HG03196 (cell line): ENCODE measurements around the gene VAV3.
"Not testable (repeated sequence)": the region's sequence is repeated elsewhere in the genome, so short reads cannot be mapped to it uniquely, and the experiment has no call there.

Experiments used
- ATAC-seq: cut with Tn5 transposase; IDR thresholded peaks from one replicate; pipeline ENCODE4 v1.9.1; 2021; ENCODE audit not compliant: unreplicated experiment

VAV3 gene

DNA sequence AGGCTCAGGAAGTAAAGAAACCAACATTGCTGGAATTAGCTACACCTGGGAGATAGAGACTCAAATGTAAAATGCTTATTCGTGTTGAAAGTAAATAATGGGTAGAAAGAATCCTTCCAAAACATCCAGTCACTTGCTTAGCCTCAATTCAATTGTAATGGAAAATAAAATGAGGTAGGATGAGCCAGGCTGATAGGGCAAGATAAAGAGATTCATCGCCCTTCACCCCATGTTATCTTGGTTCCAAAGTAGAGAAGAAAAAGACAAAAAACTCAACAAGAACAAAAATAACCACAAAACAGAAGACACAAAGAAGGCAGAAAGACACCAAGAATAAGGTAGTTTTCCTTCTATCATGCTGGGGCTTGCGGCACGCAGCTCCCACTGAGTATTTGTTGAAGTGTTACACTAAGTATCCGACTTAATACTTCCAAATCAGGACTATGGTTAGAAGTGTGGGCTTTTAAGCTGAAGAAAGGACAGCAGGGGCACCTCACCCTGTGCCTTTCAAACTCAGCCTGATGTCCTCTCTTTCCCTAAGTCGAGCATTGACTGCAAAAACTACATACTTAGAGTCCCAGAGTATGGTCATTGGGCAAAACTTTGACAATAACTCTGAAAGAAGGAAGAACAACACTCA lies 202.1 kb downstream of the VAV3 start:
- ATAC-seq = no peak

DNA sequence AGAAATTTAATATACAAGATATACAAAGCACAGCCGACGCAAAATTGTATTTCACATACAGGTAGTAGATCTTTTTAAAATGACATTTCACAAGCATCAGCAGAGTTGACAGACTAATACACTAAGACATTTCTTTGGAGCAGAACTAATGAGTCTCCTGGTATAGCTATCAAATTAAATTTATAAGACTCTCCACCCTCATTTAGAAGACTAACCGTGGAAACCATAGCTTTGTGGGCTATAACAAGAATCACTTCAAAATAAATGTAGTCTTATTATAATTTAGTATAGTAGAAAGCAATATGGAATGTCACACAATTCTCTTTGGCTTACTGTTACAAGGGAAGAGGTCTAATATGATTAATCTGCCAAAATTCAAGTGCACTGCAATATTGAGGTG lies 204.9 kb downstream of the VAV3 start:
- no peak for ATAC-seq

DNA sequence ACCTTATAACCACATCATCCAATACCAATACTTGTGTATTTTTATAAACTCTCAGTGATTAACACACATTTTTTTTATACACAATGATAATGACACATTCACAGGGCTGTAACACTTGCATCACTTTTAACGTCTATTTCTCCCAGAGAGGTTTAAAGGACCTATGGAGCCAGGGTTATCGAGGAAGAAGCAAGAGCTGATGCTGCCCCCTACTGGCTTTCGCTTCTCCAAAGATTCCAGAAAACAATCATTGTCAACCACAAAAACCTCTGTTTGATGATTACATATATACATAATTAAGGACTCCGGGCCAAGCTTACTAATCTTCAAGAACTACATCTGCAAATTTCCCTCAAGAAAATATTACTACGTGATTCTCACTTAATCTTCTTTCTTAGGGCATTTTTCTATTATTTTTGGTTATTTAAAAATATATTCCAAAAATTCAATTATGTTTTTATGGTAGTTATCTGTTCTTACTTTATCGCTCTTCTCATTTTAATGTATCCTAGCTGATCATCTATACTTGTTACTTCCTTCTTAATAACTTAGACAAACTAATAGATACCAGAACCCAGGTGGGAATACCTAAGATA lies 214.5 kb downstream of the VAV3 start:
- no peak for ATAC-seq

DNA sequence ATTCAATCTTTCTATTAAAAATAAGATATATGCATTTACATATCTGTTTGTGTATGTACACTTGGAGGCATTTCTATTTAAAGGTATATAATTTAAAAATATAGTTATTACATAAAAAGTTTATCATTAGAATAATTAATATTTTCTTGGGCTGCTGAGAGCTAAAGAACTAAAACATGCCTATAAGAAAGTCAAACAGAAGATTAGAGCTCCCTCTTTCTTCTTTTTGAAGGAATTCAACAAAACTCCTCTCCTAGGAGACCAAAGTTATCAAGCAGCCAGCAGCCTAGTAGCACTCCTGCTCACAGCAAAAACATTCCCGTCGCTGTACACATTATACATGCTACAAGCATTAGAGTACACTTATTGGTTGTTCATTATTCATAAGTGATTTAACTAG lies 216.4 kb downstream of the VAV3 start:
- no peak for ATAC-seq

DNA sequence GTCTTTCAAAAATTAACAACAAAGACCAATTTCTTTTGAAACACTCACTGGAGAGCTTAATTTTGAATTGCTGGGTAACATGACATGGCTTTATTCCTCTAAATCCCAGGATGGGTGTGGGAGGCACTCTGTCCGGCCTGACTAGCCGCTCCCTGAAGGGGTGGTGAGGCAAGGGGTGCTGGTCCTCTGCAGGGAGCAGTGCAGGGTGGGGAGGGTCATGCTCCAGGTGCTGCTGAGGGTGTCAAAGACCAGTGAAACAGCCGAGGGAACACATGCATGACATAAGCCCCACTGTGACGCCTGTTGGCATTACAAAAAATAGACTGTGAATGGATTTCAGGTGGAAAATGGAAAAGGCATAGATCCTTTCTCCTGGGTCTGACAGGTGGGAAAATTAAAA lies 223.7 kb downstream of the VAV3 start:
- ATAC-seq = no peak

DNA sequence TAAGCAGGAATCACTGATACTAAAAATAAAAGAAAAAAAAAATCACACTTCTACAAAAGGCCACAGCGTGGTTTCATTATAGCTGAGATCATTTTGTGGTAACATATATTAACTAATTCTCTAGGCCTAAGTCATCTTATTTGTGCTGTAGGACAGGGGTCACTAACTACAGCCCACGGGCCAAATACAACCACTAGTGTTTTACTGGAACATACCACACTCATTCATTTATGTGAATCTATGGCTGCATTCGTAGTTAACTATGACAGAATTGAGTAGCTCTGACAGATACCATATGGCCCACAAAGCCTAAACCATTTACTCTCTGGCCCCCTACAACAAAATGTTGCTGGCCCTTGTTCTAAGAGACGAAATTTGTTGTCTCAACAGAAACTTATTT lies 224.4 kb downstream of the VAV3 start:
- ATAC-seq = no peak

DNA sequence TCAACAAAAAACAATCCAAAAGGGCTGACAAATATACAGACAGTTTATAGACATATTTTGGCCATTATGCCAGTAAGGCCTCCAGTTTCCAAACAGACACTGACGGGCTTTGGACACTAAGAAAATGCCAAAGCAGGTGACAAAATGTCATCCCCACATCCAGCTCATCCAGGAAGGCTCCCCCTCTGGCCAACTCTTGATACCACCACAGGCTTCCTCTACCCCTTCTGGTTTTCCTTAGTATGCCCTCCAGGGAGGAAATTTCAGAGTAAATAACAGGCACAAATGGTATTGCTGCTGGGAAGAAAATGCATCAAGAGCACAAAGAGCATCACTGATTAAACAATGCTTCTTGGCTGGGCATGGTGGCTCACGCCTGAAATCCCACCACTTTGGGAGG lies 225.3 kb downstream of the VAV3 start:
- no peak for ATAC-seq

DNA sequence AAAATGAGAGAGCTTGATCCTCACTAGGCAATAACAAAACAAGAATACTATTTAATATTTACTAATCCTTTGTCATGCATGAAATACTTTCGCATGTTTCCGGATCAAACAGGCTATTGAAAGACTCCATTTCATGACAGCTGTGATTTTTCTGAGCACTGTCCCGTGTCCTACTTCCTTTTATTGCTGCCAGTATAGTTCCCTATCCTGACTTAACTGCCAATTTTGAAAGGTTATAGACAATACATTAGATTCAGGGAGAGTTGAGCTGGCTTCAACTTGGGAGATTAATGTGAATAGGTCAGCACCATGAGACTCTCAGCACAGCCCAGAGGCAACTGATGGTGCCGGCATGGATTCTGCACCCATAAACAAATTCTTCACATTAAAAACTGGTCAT lies 225.8 kb downstream of the VAV3 start:
- no peak for ATAC-seq

DNA sequence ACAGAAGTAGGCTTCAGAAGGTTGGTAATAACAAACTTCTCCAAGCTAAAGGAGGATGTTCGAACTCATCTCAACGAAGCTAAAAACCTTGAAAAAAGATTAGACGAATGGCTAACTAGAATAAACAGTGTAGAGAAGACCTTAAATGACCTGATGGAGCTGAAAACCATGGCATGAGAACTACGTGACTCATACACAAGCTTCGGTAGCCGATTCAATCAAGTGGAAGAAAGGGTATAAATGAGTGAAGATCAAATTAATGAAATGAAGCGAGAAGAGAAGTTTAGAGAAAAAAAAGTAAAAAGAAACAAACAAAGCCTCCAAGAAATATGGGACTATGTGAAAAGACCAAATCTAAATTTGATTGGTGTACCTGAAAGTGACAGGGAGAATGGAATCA lies 231.6 kb downstream of the VAV3 start:
- not testable (repeated sequence) for ATAC-seq

DNA sequence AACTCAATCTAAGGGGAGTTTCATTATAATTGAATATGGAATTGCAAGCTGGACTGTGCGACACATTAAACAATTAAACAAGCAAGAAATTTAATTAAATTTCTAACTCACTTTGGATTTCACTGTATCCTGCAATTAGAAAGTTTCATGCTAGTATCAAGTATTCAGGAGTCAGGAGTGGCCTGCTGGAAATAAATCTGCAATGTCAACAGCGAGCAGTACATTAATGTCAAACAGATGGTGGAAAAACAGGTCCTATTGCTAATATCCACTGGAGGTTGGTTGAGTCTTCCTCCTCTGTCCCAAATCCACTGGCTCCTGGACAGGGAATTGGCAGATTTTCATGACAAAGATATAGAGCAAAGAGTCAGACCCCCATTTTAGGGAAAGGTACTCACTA lies 237.1 kb downstream of the VAV3 start:
- no peak for ATAC-seq

DNA sequence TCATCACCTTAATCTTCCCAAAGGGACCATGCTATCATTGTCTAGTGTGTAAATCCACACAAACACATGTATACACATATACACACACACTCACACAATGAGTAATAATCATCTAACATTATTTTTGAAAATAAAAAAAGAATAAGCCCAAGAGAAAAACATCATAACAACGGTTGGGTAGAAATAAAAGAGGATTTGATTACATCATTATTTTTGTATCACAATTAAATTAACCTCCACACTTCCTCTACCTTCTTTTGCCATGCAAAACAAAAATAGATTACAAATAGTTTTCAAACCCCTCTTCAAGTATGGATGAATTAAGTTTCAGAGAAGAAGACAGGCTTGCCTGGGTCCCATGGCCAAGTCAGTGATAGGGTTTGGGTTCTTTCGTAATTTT lies 238.1 kb downstream of the VAV3 start:
- no peak for ATAC-seq

DNA sequence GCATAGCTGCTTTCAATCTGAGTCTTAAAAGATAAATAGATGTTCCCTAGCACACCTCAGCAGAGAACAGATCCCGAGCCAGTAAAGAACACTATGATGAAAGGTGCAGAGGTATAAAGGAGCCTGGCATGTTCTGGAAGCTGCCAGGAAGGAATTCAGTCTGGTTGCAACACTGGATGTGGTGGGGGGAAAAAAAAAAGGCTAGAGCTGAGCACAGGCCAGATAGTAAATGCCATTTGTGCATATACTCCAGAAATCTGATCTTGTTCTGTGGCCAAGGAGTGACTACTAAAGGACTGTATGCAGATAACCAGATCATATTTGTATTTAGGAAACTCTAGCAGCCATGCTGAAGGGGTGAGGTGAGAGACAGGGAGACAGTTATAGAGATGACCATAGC lies 240.3 kb downstream of the VAV3 start:
- no peak for ATAC-seq

DNA sequence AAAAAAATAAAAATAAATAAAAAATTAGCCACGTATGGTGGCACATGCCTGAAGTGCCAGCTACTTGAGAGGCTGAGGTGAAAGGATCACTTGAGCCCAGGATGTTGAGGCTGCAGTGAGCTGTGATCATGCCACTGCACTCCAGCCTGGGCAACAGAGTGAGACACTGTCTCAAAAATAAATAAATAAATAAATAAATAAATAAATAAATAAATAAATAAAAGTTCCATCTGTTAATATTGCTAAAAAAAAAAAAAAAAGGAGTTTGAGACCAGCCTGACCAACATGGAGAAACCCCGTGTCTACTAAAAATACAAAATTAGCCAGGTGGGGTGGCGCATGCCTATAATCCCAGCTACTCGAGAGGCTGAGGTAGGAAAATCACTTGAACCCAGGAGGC lies 244.8 kb downstream of the VAV3 start:
- ATAC-seq = not testable (repeated sequence)

DNA sequence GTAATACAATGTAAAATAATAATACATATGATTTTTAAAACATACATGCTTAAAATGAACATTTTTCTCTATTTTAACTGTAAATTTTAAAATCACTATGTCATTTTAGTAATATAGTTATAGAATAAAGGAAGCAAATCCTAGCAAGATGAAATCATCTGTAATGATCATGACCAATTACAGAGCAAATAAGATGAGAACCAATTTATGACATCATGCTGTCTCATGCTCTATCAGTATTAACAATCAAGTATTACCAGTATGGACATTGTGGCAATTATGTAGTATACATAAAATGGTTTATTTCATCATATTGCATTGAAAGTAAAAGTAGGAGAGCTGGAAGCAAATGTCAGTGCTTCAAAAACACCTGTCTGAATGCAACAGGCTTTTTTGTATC lies 255.0 kb downstream of the VAV3 start:
- ATAC-seq = no peak

DNA sequence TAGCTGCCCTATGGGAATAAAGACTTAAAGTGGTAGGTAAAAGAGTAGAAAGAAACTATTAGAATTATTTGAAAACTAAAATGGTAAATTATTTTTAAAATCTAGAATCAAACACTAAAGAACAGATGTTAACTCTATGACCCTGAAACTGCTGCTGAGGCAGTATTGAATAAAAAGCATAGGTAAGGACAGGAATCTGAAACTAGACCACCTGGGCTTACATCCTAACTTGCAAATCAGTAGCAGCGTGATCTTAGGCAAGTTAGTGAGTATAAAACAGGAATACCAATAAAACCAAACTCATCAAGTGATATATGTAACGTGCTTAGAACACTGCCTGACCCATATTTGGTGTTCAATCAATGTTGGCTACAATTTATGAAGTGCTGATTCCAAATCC lies 257.9 kb downstream of the VAV3 start:
- no peak for ATAC-seq

DNA sequence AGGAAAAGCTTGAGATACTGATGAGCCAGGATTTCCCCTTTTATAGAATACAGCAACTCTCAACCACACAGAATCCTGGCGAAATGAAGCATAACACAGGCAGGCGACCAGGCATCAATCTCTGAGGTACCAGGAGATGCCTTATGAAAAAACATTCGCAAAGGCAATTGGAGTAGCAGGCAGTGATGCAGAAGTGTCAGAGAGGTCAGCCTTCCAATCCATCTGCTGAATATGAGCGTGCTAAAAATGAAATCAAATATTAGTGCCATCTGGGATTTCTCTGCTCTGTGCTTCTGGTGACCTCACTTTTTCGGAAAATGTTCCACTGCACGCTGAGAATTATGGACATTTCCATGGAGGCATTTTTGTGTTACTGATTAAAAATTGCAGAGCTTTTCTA lies 258.8 kb downstream of the VAV3 start:
- no peak for ATAC-seq

DNA sequence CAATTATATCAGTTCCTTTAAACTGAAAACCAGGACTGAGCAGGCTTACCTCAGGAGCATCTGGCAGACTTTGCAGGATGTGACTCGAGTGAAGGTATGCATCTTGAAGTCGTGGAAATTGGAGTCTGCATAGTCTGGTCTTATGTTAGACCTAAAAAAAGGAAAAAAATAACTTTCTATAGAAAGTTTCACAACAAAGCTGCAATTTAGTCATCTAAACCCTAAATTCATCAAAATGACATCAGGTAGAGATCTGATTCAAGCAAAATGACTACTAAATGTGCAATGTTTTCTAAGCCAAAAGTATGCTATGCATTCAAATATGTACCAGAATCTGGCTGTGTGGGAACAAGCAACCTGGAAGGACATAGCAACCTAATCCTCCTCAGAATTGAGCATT lies 260.1 kb downstream of the VAV3 start:
- ATAC-seq = no peak

DNA sequence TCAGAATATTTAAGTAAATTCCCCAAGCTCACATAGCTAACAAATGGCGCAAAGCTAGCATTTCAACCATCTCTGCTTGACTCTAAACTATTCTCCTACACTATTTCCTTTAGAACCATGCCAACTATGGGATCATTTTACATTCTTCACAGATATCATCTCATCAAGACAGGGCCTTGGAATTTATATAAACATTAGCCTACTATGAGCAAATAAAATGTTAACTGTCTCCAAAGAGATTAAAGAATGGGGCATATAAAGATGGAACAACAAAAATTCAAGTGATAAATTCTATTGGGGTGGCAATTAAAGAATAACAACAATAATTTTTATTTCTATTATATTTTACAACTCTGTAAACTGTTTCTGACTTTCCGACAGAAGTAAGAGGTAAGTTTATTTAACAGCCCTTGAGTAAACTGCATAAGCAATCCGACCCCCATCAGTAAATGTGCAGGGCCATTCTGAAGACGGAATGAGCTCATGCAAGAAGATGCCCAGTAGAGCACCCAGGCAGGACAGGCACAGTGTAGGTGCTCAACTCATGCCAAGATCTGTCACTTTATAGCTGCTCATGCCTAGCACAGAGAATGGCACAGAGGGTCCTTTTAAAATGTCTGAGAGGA lies 261.9 kb downstream of the VAV3 start:
- no peak for ATAC-seq

DNA sequence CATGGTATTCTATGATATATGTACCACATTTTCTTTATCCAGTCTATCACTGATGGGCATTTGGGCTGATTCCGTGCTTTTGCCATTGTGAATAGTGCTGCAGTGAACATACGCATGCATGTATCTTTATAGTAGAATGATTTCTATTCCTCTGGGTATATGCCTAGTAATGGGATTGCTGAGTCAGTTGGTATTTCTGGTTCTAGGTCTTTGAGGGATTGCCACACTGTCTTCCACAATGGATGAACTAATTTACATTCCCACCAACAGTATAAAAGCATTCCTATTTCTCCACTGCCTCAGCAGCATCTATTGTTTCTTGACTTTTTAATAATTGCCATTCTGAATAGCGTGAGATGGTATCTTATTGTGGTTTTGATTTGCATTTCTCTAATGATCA lies 264.3 kb downstream of the VAV3 start:
- ATAC-seq = not testable (repeated sequence)

DNA sequence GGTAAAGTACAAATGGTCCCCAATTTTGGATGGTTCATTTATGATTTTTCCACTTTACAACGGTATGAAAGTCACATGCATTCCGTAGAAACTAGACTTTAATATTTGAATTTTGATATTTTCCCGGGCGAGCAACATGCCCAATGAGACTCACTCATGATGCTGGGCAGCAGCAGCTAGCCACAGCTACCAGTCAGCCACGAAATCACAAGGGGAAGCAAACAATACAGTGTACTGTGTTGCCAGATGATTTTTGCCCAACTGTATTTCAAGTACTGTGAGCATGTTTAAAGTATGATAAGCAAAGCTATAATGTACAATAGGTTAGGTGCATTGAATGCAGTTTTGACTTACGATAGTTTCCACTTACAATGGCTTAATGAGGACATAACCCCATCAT lies 266.8 kb downstream of the VAV3 start:
- no peak for ATAC-seq

DNA sequence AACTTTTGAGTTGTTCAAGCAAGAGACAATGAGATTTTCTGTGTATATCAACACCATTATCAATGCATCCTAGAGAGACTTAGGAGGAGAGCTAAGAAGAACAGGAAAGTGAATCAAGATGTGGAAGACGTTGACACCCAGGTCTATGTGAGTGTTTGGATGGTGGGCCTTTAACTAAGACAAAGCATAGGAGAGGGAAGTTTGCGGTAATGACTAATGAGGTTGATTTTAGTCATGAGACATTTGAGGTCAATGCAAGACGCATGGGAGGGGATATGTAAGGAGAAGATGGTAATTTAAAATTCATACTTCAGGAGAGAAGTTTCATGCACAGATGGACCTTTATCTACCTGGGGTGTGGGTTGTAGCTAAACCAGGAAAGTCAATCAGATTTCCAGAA lies 269.6 kb downstream of the VAV3 start:
- no peak for ATAC-seq

DNA sequence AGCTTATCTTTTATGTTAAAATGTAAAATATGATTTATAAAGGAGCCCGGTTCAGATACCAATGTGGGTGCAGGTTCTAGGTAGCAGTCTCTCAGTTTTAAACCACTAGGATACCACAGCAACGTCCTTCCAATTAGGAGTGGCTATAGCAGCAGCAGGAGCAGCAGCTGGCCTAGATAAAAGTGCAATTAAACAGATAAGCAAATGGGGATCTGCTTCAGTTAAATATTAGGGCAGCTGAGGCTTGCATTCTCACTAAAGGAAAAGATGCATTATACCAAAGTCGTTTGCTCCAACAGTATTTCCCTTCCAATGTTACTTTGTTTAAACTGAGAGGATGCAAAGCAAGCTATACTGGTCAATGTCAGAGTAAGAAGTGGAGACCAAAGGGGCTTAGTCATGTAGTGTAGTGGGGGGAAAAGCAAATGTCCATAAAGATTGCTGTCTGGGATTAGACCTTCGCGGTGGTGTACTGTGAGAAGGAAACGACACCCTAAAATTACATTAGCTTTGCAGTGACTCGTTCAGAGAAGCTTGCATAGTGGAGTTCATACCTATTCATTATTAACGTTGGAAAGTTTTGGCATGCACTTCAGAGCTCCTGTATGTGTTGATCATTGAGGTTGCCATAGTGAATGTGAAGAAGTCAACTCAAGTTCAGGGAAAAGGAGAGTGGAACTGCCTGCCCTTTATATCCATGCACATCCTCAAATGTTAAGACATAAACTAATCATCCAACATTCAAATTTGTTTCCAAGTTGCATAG lies 272.2 kb downstream of the VAV3 start:
- no peak for ATAC-seq
